GM13977 (cell line): ENCODE measurements around the gene IFT172.

Source experiments
- DNase-seq: peaks from one replicate; pipeline ENCODE4 v3.0.0; 2012; ENCODE audit warnings: low spot score
- CTCF ChIP-seq: IDR thresholded peaks from 2 replicates; pipeline ENCODE4 v1.5.1; 2012; ENCODE audit warnings: mild to moderate bottlenecking, control low read depth; ENCODE audit not compliant: insufficient read depth; ENCODE audit errors: extremely low read depth, missing control alignments
- in situ Hi-C: fragments of 300-500 bp; cut with MboI; formaldehyde crosslinking; loops from one replicate; pipeline ENCODE4 v1.12.0; 2022; ENCODE audit warnings: low sequenced_read_pairs, low pct_unique_long_range_greater_than_20kb, mixed read lengths, inconsistent platforms; ENCODE audit not compliant: unreplicated experiment

IFT172 gene

GRCh38 chr2:27461118-27461517, 28.4 kb downstream of the IFT172 start:
- DNase-seq = no peak
- TF ChIP-seq CTCF = no peak
- in situ Hi-C loops = no loop called here

- no peak for DNase-seq
- TF ChIP-seq CTCF = no peak
- in situ Hi-C loops = no loop called here
Measured at GRCh38 chr2:27453968-27454367, 35.6 kb downstream of the IFT172 start.

GRCh38 chr2:27451095-27451494, 38.4 kb downstream of the IFT172 start:
- DNase-seq = no peak
- in situ Hi-C loops = no loop called here
- TF ChIP-seq CTCF = no peak

GRCh38 chr2:27448381-27448780, 41.2 kb downstream of the IFT172 start:
- no peak for DNase-seq
- no peak for TF ChIP-seq CTCF
- in situ Hi-C loops = no loop called here

- no peak for TF ChIP-seq CTCF
- DNase-seq = no peak
- in situ Hi-C loops = no loop called here
Measured at GRCh38 chr2:27446057-27446456, 43.5 kb downstream of the IFT172 start.

- DNase-seq = no peak
- in situ Hi-C loops = no loop called here
- TF ChIP-seq CTCF = no peak
Measured at GRCh38 chr2:27445615-27446014, 43.9 kb downstream of the IFT172 start.

- DNase-seq = no peak
- in situ Hi-C loops = no loop called here
- TF ChIP-seq CTCF = no peak
Measured at GRCh38 chr2:27445155-27445554, 44.4 kb downstream of the IFT172 start.
